NOMO-1 (cell line): ENCODE results near the gene TEX28.
"Not testable (repeated sequence)": the region's sequence is repeated elsewhere in the genome, so short reads cannot be mapped to it uniquely, and the experiment has no call there.

ENCODE experiments used
- DNase-seq, 2 experiments: peaks; one replicate each; lab custom pipeline; 2025; ENCODE audit not compliant: unreplicated experiment in 2 of 2; lab: John Stamatoyannopoulos, UW

Gene TEX28, protein sequence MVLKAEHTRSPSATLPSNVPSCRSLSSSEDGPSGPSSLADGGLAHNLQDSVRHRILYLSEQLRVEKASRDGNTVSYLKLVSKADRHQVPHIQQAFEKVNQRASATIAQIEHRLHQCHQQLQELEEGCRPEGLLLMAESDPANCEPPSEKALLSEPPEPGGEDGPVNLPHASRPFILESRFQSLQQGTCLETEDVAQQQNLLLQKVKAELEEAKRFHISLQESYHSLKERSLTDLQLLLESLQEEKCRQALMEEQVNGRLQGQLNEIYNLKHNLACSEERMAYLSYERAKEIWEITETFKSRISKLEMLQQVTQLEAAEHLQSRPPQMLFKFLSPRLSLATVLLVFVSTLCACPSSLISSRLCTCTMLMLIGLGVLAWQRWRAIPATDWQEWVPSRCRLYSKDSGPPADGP

DNA sequence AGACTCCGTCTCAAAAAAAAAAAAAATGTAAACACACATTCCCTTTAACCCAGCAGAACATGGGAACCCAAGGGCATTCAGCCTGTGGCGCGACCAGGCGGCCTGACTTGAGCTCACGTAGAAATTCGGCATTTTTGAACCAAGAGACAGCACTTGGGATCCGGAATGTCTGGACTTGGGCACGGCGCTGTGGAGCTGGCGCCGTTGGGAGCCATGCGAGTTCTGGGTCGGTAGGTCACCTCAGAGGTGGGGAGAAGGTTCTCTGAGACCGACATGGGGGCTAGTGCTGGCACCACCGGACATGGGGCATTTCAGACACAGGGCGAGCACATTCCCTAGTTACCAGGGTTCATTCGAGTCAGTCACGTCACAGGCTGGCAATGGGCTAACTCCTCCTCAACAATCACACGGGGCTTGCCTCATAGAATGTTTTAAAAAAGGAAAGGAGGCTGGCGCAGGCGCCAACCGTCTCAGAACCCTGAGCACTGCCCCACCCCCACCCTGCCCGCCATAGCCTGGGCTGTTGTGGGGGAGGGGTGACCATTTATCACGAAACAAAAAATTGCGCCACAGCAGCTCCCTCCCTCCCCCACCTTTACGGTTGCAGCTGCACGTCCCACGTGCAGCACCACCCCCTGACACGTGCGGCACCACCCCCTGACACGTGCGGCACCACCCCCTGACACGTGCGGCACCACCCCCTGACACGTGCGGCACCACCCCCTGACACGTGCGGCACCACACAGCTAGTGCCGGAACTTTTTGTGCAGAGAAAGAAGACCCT is at the start of gene TEX28:
TSS of gene TEX28 (minus strand) at position 334 of the 784 bp plus-strand sequence. CDS start 3,007 bp downstream, outside the sequence.
- peak; percentile 52 to 53 for DNase-seq

DNA sequence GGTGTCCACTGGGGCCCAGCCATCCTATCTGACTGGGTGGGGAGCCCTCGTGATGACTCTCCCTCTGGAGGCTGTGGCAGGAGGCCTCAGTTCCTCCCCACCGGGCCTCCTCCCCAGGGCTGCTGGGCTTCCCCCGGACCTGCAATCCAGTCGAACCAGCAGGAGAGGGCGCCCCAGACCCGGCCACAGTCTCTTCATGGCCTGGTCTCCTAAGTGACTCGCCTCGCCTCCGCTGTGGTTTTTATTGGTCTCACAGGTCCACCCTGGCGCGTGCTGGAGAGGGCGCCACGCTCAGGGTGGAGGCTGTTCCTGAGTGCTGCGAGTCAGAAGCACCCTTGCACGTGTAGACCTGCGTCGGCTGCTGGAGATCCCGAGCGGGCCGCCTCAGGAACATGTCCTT is 48.7 kb upstream of the TEX28 start:
- not testable (repeated sequence) for DNase-seq

DNA sequence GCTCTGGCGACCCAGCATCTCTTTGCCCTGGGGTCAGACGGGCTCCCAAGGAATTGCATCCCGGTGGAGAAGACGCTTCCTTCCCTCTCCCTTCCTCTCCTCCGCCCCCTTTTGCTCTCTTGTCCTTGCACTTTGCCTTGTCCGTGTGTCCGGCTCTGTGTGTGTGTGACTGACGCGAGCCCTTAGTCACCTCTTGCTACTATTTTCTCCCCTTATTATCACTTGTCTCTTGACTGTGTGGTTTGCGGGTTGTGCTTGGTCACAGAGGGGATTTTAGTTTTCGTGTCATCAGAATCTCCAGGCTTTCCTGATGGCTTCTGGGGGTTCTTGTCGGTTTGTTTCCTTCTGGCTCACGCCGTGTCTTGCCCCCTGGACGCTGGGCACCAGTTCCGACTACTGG is 48.1 kb upstream of the TEX28 start:
- DNase-seq, result not testable (repeated sequence)

DNA sequence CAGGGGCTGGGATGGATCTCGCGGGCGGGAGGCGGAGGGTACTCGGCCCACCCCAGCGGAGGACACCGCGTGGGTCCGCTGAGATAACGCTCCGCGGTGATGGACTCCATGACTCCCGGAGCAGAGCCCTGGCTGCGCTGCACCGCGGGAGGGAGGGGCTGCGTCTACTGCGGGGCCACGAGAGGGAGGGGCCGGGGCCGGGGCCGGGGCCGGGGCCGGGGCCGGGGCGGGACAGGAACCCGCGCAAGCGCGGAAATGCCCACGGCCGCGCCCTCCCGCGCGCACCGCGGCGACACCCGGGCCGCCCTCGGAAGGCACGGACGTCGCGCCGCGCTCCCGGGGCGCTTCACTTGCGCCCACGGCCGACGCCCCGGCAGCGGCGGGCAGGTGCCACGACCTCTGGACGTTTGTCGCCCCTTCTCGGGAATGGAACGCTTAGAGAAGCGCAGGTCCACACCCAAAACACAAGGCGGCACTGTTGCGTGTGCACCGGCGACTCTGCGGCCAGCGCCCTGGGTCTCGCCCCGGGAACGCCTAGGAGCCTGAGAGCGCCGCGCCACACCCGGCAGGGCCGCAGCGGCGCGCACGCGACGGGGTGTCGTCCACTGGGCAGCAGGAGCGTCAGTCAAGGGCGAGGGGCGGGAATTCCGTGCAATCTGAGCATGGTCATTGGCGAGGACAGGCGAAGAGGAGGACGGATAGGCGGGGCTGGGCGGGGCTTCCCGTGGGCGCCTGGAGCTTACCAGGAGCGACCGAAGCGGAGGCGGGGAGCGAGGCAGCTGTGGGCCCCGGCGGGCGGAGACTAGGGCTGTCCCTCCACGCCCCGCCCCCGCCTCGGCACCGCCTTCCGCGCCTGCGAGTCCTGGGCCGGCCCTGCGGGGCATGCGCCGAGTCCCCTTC is 46.7 kb upstream of the TEX28 start:
- DNase-seq, result not testable (repeated sequence)

DNA sequence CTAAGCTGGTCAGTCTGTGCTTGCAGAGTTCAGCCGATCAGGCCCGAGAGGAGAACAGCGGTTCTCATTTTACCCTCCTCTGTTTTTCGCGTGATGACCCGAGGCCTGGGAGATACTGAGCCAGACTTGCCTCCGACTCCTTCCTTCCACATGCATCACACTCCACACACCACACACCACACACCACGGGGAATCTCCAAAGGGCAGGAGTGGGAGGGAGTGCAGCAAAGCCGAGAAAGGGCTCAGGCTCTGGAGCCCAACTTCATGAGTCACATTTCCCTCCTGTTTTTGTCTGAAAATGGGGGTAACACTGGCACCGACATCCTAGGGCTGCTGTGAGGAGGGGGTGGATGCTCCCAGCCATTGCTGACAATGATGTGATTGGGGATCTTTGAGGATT is 39.6 kb upstream of the TEX28 start:
- no peak for DNase-seq

DNA sequence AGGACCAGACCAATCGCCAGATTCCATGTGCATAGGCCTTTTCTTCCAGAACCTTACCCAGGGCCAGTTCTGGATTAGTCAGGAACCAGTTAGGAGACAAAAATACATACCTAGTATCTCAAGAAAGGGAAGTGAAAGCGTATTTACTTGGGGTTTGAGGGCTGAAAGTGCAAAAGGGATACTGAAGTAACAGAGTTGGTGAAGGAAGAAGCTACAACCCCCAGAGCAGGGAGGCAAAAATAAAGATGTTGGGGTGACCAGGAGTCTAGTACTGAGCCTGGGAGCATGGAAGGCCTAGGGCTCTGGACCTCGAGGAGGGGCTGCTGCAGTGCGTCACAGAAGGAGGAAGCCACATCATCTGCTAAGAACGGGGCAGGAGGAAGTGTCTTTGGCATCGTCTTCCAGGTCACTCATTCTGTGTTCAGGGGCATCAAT is 38.9 kb upstream of the TEX28 start:
- peak; percentile 72 to 73 for DNase-seq

DNA sequence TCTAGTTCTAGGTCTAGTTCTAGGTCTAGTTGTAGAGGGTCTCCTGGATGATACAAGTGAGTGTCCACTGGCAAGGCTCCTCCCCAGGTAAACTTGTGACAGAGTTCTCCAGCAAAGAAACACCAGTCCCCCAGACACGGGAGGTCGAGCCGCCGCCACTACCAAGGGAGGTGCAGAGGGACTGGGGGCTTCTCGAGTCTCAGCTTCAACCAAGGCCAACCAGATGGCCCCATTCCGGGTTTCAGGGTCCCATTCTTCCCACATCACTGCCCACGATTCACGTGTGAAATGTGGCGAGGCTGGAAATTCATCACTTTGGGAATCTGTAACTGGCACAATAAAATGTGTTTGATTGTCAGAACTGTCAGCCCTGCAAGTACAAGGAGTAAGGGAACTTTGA is 38.2 kb upstream of the TEX28 start:
- no peak for DNase-seq

DNA sequence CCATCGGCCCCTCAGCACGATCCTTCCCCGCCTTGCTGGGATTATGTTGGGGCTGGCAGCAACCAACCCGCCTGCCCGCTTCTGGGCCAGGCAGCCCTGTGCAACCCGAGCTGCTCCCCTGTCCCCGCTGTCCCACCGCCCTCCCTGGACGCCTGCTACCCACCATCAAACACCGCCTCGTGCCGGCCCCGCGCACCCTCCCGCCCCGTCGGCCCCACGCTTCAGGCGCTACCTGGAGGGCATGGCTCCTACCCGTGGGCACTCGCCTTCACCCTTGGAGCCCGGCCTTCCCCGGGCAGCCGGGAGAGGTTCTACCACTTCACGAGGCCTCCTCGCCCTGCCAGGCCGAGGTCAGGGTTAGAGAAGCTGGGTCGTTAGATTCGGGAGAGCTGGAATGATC is 37.6 kb upstream of the TEX28 start:
- DNase-seq, result no peak

DNA sequence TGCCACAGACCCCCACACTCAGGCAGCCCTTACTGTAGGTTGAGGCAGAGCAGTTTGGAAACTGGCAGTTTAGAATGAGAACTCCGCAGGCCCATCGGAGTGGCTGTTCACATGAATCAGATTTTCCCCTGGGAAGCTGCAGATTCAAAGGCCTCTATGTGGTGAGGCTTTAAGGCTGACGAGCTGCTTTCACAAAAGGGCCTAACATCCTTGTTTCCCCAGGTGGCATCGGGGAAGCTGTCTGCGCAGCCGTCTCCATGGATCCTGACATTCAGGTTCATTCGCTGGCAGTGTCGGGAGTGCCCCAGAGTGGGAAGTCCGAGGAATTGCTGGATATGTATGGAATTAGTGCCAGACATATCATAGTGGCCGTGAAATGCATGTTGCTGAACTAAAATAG is 34.4 kb upstream of the TEX28 start:
- DNase-seq, result no peak

DNA sequence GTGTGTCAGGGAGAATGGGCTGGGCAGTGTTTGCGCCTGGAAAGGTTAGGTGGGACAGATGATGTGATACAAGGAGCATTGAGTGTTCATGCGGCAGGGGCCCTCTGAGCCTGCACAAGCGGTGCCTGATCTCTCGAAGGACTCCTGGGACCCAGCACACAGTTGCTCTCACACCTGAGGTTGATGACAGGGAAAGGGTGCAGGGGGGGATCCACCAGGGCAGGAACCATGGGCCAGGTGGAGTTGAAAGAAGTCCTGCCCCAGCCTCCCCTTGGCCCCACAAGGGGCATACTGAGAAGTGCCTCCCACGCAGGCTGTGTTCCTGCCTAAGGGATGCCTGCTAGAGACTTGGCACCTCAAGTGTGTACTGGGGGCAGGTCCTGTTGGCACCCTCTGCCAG is 33.7 kb upstream of the TEX28 start:
- DNase-seq, result no peak

DNA sequence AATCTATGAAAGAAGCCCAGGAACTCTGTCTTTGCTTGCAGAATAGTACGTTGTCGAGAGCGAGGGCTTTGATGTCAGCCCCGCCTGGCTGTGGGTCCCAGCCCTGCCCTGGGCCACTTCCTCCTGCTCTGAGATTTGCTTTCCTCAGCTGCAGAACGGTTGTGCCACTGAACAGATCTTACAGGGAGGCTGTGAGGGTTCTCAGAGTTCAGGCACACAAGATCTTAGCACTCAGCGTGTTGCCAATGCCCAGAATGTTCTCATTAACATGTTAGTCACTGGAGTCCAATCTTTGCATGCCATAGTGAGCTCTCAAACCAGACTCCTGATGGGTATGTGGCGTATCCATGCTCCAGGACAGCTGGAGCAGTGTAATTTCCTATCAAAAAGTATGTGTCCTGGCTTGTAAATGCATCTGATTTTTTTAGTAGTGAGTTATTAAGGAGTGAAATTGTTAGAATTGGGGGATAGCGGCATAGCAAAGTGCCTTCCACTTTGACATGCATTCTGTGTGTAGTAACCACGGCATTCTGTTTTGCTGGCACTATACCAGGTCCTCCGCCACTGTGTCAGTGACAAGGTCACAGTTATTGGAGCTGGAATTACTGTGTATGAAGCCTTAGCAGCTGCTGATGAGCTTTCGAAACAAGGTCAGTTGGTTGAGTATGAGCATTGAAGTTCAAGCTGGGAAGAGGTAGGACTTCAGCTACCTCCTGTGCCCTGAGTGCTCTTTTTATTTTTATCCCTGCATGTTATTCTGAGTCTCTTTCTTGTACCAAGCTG is 32.3 kb upstream of the TEX28 start:
- DNase-seq, result no peak

DNA sequence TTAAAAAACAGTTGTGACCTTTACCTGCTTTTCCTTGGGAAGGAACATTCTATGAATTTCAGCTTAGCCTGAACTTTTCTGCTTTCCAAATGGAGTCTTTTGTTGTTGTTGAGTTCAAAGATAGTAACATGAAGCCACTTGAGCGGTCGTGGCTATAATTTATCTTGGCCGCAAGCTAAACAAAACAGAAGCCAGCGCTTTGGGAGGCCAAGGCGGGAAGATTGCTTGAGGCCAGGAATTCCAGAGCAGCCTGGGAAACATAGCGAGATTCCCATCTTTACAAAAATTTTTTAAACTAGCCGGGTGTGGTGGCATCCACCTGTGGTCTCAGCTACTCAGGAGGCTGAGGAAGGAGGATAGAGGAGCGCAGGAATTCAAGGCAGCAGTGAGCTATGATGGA is 30.6 kb upstream of the TEX28 start:
- no peak for DNase-seq

DNA sequence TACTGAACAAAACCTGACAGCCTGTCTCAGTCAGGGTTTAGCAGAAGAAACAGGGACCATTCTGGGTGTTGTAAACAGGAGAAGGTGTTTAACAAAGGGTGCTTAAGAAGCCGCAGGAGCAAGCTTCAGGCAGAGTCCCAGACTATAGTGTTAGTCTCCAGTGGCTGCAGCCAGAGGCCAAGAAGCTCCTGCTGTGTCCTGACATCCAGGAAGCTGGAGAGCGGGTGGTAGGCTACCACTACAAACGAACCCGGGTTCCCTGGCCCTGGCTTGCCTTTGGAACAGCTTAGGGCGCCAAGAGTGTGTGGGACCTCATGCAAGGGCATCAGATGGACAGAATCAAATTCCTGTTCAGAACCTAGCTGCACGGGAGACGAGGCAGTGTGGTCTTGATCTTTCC is 28.6 kb upstream of the TEX28 start:
- DNase-seq, result no peak

DNA sequence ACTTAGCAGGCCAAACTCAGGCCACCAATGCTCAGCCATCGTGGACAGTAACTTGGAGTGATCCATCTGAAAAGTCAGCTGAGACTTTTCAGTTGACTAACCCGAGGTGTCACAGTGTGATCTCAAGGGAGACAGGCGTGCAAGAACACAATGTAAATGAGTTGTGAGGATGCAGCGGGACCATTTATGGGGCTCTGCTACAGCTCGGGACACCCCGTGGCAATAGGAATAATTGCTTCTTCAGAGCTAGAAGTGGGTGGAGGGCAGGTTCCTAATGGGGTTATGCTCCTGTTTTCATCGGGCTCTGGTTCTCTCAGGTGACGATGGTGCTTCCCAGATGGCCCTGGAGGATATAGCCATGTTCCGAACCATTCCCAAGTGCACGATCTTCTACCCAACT is 28.0 kb upstream of the TEX28 start:
- no peak for DNase-seq

DNA sequence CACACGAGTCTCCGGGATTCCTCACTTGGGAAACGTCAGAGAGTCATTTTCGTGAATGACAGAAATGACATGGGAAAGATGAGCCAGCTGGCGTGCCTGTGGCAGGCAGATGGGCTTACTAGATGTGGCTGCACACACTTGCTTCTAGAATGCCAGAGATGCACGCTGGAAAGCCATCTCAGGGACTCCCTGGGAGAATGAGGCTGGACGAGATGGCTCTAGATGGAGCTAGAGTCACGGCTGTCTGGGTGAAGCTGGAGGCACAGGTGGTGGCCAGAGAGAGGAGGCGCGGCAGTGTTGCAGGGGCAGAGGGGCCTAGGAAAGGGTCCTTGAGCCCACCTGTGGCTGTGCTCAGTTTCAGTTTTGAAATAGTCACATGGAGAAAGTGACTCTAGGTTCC is 26.7 kb upstream of the TEX28 start:
- DNase-seq, result no peak

DNA sequence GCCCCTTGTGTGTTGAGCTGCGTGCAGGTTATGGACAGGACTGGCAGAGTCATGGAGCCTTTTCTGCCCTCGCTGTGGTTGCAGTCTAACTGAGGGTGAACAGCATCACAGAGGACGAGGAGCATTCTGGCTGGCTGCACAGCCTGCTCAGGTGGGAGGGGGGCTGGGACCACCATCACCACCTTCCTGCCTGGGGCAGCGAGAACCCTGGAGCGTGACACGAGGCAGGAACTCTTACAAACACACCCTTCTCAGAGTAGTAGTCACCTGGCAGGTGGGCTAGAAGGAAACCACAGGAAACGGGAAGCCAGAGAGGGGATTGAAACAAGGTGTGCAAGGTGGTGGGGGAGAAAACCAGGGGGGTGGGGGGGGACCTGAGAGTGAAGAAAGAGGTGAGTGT is 26.2 kb upstream of the TEX28 start:
- DNase-seq, result no peak

DNA sequence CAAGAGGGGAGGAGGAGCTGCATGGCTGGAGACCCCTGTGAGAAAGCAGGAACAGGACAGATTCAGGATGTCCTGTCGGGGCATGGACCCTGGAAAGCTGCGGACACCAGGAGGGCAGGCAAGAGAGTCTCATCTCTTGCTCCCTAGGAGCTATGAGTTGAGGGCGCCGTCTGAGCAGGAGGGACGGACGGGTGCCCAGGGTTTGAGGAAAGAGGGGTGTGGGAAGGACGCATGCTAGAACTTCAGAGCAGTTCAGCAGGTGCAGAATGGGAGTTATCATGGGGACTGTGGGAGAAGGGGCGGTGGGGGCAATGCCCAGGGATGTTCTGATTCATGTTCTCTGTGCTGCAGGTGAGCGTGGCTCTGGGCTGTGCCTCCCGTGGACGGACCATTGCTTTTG is 25.5 kb upstream of the TEX28 start:
- no peak for DNase-seq

DNA sequence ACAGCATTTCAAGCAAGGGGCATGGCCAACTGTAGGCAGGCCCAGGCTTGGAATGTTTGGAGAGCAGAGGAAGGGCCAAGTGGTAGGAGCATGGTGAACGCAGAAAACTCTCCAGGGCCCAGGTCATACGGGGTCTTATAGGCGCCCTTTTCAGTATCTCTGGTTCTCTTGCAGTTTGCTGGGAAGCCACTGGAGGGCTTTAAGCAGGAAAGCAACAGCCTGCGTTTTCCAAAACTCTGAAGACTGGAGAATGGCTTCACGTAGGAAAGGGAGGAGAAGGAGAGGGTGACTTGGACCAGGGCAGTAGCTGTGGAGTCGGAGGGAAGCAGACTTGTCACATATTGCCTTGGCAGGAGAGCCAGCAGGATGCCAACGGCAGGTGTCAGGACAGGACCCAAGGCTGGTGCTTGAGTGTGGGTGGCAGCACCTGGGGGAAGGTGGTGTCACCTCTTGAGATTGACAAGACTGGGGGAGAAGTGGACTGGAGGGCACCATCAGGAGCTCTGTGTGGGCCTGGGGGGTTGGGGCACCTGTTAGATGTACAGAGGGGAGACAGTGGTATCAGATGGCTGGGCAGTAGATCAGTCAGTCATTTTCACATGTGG is 22.6 kb upstream of the TEX28 start:
- DNase-seq, result no peak

DNA sequence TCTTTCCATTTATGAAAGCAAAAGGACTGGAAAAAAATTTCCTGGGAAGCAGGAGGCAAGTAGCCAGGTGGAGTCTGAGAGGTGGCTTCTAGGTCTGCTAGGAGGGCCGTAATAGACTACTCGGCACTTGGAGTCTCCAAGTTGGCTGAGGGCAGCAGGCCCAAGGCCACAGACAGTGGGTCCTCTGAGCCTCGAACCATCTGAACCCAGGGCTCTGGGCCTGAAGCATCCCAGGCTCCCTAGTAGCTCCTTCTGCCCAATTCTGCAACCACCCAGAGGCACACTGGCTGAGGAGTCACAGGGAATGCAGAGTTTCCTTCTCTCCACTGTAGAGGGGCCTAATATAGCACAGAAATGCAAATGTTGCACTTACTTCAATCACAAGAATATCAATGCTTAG is 20.5 kb upstream of the TEX28 start:
- DNase-seq, result no peak

DNA sequence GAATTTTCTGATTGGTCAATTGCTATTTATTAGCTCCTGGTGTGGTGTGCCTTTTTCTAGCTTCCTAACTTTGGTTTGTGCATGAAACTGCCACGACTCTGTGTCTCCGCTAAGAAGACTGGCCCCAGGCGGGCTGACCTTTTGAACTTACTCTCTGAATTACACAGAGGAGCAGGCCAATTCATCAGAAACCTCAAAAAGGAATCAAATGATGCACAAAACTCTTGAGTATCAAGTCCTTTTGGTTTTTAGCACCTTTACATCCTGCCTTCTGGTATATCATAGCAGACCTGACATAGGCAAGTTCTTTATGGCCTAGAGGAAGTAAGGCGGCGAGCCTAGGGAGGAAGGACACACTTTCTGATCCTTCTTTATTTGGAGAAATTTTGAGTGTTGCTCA is 18.2 kb upstream of the TEX28 start:
- DNase-seq, result no peak
